Endodermal cell (in vitro differentiated cells): ENCODE data around the gene RFC4. TPM values are rescaled to one million over a fixed set of nuclear protein-coding genes. Genes with fewer than 3 reads are reported as not detected.

Source experiments
- DNase-seq: peaks from one replicate; pipeline ENCODE4 v3.0.0-alpha.2; 2017
- H3K27ac ChIP-seq: 2 replicates; pipeline ENCODE4 v1.5.1; 2013; ENCODE audit warnings: mild to moderate bottlenecking, low read depth, low read length, moderate library complexity
- H3K27me3 ChIP-seq: 2 replicates; pipeline ENCODE4 v1.6.1; 2013; ENCODE audit warnings: mild to moderate bottlenecking, low read length, moderate library complexity; ENCODE audit not compliant: insufficient read depth, control insufficient read depth, poor library complexity, severe bottlenecking
- H3K36me3 ChIP-seq: 2 replicates; pipeline ENCODE4 v1.7.0; 2013; ENCODE audit warnings: mild to moderate bottlenecking, low read length, moderate library complexity; ENCODE audit not compliant: control insufficient read depth, insufficient read depth
- H3K4me1 ChIP-seq: one replicate; pipeline ENCODE4 v1.7.0; 2013; ENCODE audit warnings: low read length; ENCODE audit not compliant: control insufficient read depth, insufficient read depth
- H3K4me3 ChIP-seq: 2 replicates; pipeline ENCODE4 v1.5.1; 2013; ENCODE audit warnings: mild to moderate bottlenecking, low read length, moderate library complexity
- H3K9ac ChIP-seq: 2 replicates; pipeline ENCODE4 v1.6.1; 2013; ENCODE audit warnings: mild to moderate bottlenecking, low read length, moderate library complexity; ENCODE audit not compliant: poor library complexity, severe bottlenecking; ENCODE audit errors: extremely low read depth
- H3K9me3 ChIP-seq: 2 replicates; pipeline ENCODE4 v1.6.1; 2013; ENCODE audit warnings: mild to moderate bottlenecking, low read length, moderate library complexity; ENCODE audit not compliant: control insufficient read depth
- H3K27ac Mint-ChIP-seq: 2 replicates; pipeline ENCODE4 v1.8.0; 2020; ENCODE audit warnings: mixed read lengths
- H3K27me3 Mint-ChIP-seq: 2 replicates; pipeline ENCODE4 v1.8.0; 2021; ENCODE audit warnings: mild to moderate bottlenecking, mixed read lengths; ENCODE audit not compliant: insufficient read depth
- H3K36me3 Mint-ChIP-seq: 2 replicates; pipeline ENCODE4 v1.8.0; 2020; ENCODE audit warnings: low read depth, mixed read lengths
- H3K4me1 Mint-ChIP-seq: 2 replicates; pipeline ENCODE4 v1.8.0; 2020; ENCODE audit warnings: mixed read lengths
- H3K4me3 Mint-ChIP-seq: 2 replicates; pipeline ENCODE4 v1.8.0; 2020; ENCODE audit warnings: mild to moderate bottlenecking, moderate library complexity, mixed read lengths
- H3K9me3 Mint-ChIP-seq: 2 replicates; pipeline ENCODE4 v1.8.0; 2020; ENCODE audit warnings: mild to moderate bottlenecking, mixed read lengths
- WGBS, 2 experiments: methylation state at CpG; one replicate each; pipeline versions ENCODE4 v1.1.5 to v1.1.7; 2013; ENCODE audit warnings: missing lambda C conversion rate in 2 of 2, mixed read lengths in 1 of 2; ENCODE audit not compliant: insufficient coverage in 1 of 2, insufficient read length in 1 of 2; 5-methylcytosine and 5-hydroxymethylcytosine counted together
- total RNA-seq, 2 donors: library from RNA; stranded (reverse); fragmentation: NEBNext Ultra II Directional in 1 of 2; extraction: Animal tissue kit (Norgen Biotek cat#: 25700) in 1 of 2; gene quantifications; 2 replicates in 1 of 2; 3 replicates in 1 of 2; pipeline ENCODE4 v1.2.1, GENCODE V29; 2021
- TF ChIP-seq, protein P1 (sequence below): fragments of 200-600 bp; sonication (generic); conservative IDR thresholded peaks from 2 replicates; pipeline ENCODE4 v1.5.0; 2021; ENCODE audit warnings: antibody characterized with exemption, mild to moderate bottlenecking

RFC4 gene
- total RNA-seq, 2 donors from 2014 or later: 57.6 to 111 TPM

- no peaks in the 10 kb centered on the region for H3K9me3 ChIP-seq
- WGBS, 2 experiments: 35 to 40% methylated on average over 11 of the region's 11 CpGs
- peaks cover 22% of the 10 kb centered on the region for H3K4me1 Mint-ChIP-seq
- H3K27ac ChIP-seq: no peak overlapping the region
- H3K4me1 ChIP-seq: peaks cover 6% of the 10 kb centered on the region
- H3K36me3 Mint-ChIP-seq: no peaks in the 10 kb centered on the region
- no peaks in the 10 kb centered on the region for H3K9me3 Mint-ChIP-seq
- DNase-seq: no peak
- TF ChIP-seq, protein P1, sequence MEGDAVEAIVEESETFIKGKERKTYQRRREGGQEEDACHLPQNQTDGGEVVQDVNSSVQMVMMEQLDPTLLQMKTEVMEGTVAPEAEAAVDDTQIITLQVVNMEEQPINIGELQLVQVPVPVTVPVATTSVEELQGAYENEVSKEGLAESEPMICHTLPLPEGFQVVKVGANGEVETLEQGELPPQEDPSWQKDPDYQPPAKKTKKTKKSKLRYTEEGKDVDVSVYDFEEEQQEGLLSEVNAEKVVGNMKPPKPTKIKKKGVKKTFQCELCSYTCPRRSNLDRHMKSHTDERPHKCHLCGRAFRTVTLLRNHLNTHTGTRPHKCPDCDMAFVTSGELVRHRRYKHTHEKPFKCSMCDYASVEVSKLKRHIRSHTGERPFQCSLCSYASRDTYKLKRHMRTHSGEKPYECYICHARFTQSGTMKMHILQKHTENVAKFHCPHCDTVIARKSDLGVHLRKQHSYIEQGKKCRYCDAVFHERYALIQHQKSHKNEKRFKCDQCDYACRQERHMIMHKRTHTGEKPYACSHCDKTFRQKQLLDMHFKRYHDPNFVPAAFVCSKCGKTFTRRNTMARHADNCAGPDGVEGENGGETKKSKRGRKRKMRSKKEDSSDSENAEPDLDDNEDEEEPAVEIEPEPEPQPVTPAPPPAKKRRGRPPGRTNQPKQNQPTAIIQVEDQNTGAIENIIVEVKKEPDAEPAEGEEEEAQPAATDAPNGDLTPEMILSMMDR: no peak
- no peak overlapping the region for H3K9ac ChIP-seq
- no peak overlapping the region for H3K27ac Mint-ChIP-seq
- no peaks in the 10 kb centered on the region for H3K36me3 ChIP-seq
- H3K27me3 ChIP-seq: peaks cover 65% of the 10 kb centered on the region
- peak overlapping the region; percentile 64 for H3K4me3 ChIP-seq
- peaks cover 67% of the 10 kb centered on the region for H3K27me3 Mint-ChIP-seq
- H3K4me3 Mint-ChIP-seq: peak overlapping the region; percentile 52
These were observed 19.7 kb upstream of the RFC4 start for GRCh38 chr3:186825872-186826409.

GRCh38 chr3:186825294-186825821, 19.1 kb upstream of the RFC4 start:
- peak; percentile 90 for DNase-seq
- H3K36me3 ChIP-seq: no peaks in the 10 kb centered on the region
- Mint-ChIP-seq H3K4me3 (peak overlapping the region; percentile 52), H3K9me3 (no peaks in the 10 kb centered on the region), H3K36me3 (no peaks in the 10 kb centered on the region), H3K27ac (no peak overlapping the region), H3K27me3 (peaks cover 61% of the 10 kb centered on the region), H3K4me1 (peaks cover 22% of the 10 kb centered on the region)
- peak overlapping the region; percentile 64 for H3K4me3 ChIP-seq
- peaks cover 6% of the 10 kb centered on the region for H3K4me1 ChIP-seq
- no peak overlapping the region for H3K9ac ChIP-seq
- no peak overlapping the region for H3K27ac ChIP-seq
- TF ChIP-seq, protein P1: no peak
- peaks cover 60% of the 10 kb centered on the region for H3K27me3 ChIP-seq
- no peaks in the 10 kb centered on the region for H3K9me3 ChIP-seq
- 9 to 15% methylated on average over 13 to 23 of the region's 23 CpGs for WGBS, 2 experiments

GRCh38 chr3:186824430-186825139, 18.3 kb upstream of the RFC4 start:
- Histone ChIP-seq H3K9me3 (no peaks in the 10 kb centered on the region), H3K36me3 (no peaks in the 10 kb centered on the region), H3K4me1 (peaks cover 6% of the 10 kb centered on the region), H3K27ac (no peak overlapping the region), H3K9ac (no peak overlapping the region), H3K27me3 (peaks cover 52% of the 10 kb centered on the region), H3K4me3 (peak overlapping the region; percentile 64)
- H3K4me3 Mint-ChIP-seq: peak overlapping the region; percentile 52
- TF ChIP-seq, protein P1: no peak
- H3K27me3 Mint-ChIP-seq: peaks cover 53% of the 10 kb centered on the region
- DNase-seq: peak; percentile 86
- H3K4me1 Mint-ChIP-seq: peaks cover 22% of the 10 kb centered on the region
- no peak overlapping the region for H3K27ac Mint-ChIP-seq
- no peaks in the 10 kb centered on the region for H3K36me3 Mint-ChIP-seq
- WGBS, 2 experiments: 36 to 41% methylated on average over 14 to 18 of the region's 18 CpGs
- H3K9me3 Mint-ChIP-seq: no peaks in the 10 kb centered on the region
